ENCODE results near the gene TMTC2. TPM values are rescaled to one million over a fixed set of nuclear protein-coding genes. Genes with fewer than 3 reads are reported as not detected.

The TMTC2 gene
- total RNA-seq, 2 experiments from 2014 or later = 2.6 to 3.4 TPM

DNA sequence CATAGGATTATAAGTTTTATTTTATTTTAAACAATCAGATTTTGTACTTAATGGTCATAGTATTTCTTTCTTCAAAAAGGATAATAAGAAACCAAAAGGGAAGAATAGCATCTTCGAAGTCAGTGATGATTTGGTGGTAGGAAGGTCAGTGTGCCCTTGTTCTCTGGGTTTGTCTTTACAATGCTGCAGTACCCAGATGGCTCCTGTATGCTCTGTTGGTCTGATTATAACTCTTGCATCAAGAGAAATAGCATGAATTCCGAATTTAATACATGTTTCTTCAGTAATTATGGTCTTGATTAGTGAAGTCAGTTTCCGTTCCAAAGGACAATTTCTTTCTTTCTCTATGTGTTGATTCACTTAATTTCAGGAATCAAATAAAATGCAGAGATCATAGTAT lies 180.2 kb downstream of the TMTC2 start:
- H3K4me3 Mint-ChIP-seq = no peak overlapping the region
- H3K27me3 Mint-ChIP-seq = no peaks in the 10 kb centered on the region
- CTCF ChIA-PET = no interaction called here
- H3K36me3 Mint-ChIP-seq = peaks cover 8% of the 10 kb centered on the region
- no peak overlapping the region for H3K27ac Mint-ChIP-seq
- no peaks in the 10 kb centered on the region for H3K9me3 Mint-ChIP-seq
- no peak for DNase-seq
- H3K4me1 Mint-ChIP-seq (ENCODE audit: low read depth) = peaks cover 11% of the 10 kb centered on the region
- POLR2A ChIA-PET = no interaction called here
- intact Hi-C loops (cut with micrococcal nuclease) = no loop called here

- Mint-ChIP-seq H3K27me3 (no peaks in the 10 kb centered on the region), H3K27ac (no peak overlapping the region), H3K36me3 (peaks cover 7% of the 10 kb centered on the region), H3K4me1 (ENCODE audit: low read depth) (peaks cover 11% of the 10 kb centered on the region), H3K4me3 (no peak overlapping the region), H3K9me3 (no peaks in the 10 kb centered on the region)
- no peak for DNase-seq
- intact Hi-C loops (cut with micrococcal nuclease) = no loop called here
- ChIA-PET POLR2A (no interaction called here), CTCF (no interaction called here)
Measured at GRCh38 chr12:82867762-82868500, 181.2 kb downstream of the TMTC2 start.

DNA sequence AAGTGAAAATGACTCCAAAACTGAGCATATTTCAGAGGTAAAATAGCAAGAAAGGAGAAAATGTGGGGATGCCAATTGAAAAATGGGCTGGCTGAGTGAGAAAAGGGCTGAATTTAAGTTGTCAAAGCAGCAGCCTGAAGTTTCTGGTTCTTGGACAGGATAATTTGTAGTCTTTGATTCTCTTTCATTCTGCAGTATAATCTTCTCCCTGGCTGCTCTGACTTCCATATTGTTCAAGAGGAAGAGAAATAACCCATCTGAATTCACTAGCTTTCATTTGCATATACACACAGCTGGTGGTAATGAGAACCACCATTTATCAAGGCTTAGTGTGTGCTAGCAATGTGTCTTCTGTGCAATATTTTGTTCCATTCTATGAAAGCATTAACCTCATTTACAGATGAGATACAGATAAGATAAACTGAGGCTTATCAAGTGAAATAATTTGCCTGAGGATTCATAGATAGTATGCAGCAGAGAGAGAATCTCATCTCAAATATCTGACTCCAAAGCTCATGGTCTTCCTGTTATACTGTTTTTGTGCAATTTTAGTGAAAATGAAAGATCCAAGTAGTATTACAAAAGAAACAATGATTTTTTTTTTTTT lies 184.2 kb downstream of the TMTC2 start:
- CTCF ChIA-PET = interaction anchor here (0.6 kb wide), 1 partner anchor 1085 kb away, joined by 4 read pairs; no protein-coding TSS in a partner anchor
- intact Hi-C loops (cut with micrococcal nuclease) = no loop called here
- H3K4me1 Mint-ChIP-seq (ENCODE audit: low read depth) = peaks cover 11% of the 10 kb centered on the region

GRCh38 chr12:82872088-82872487 lies 185.4 kb downstream of the TMTC2 start:
- H3K9me3 Mint-ChIP-seq = no peaks in the 10 kb centered on the region
- ChIA-PET CTCF (no interaction called here), POLR2A (no interaction called here)
- H3K36me3 Mint-ChIP-seq = no peaks in the 10 kb centered on the region
- no peak overlapping the region for H3K4me3 Mint-ChIP-seq
- no peak for DNase-seq
- intact Hi-C loops (cut with micrococcal nuclease) = no loop called here
- H3K27ac Mint-ChIP-seq = no peak overlapping the region
- peaks cover 11% of the 10 kb centered on the region for H3K4me1 Mint-ChIP-seq (ENCODE audit: low read depth)
- no peaks in the 10 kb centered on the region for H3K27me3 Mint-ChIP-seq

More for the DNA sequence above, 184.2 kb downstream of the TMTC2 start:
- POLR2A ChIA-PET = no interaction called here
- no peak for DNase-seq
- no peak overlapping the region for H3K27ac Mint-ChIP-seq
- no peaks in the 10 kb centered on the region for H3K27me3 Mint-ChIP-seq
- H3K9me3 Mint-ChIP-seq = no peaks in the 10 kb centered on the region
- no peaks in the 10 kb centered on the region for H3K36me3 Mint-ChIP-seq
- H3K4me3 Mint-ChIP-seq = no peak overlapping the region

- DNase-seq = no peak
- H3K9me3 Mint-ChIP-seq = no peaks in the 10 kb centered on the region
- H3K27ac Mint-ChIP-seq = no peak overlapping the region
- no peak overlapping the region for H3K4me3 Mint-ChIP-seq
- H3K27me3 Mint-ChIP-seq = no peaks in the 10 kb centered on the region
- ChIA-PET POLR2A (no interaction called here), CTCF (no interaction called here)
- H3K4me1 Mint-ChIP-seq (ENCODE audit: low read depth) = peaks cover 11% of the 10 kb centered on the region
- H3K36me3 Mint-ChIP-seq = no peaks in the 10 kb centered on the region
- intact Hi-C loops (cut with micrococcal nuclease) = no loop called here
Measured at GRCh38 chr12:82873309-82873708, 186.6 kb downstream of the TMTC2 start.

- Mint-ChIP-seq H3K27ac (no peak overlapping the region), H3K9me3 (no peaks in the 10 kb centered on the region), H3K36me3 (no peaks in the 10 kb centered on the region), H3K4me1 (ENCODE audit: low read depth) (peaks cover 11% of the 10 kb centered on the region), H3K4me3 (no peak overlapping the region), H3K27me3 (no peaks in the 10 kb centered on the region)
- CTCF ChIA-PET = no interaction called here
- POLR2A ChIA-PET = no interaction called here
- no peak for DNase-seq
- intact Hi-C loops (cut with micrococcal nuclease) = loop anchor here (2.0 kb wide), 1 partner anchor 187 kb away; the partner anchor contains the start of gene TMTC2
Measured at GRCh38 chr12:82873951-82874350, 187.2 kb downstream of the TMTC2 start.

- Mint-ChIP-seq H3K27me3 (no peaks in the 10 kb centered on the region), H3K4me1 (ENCODE audit: low read depth) (peaks cover 11% of the 10 kb centered on the region), H3K27ac (no peak overlapping the region), H3K9me3 (no peaks in the 10 kb centered on the region), H3K36me3 (no peaks in the 10 kb centered on the region), H3K4me3 (no peak overlapping the region)
- ChIA-PET POLR2A (no interaction called here), CTCF (no interaction called here)
- intact Hi-C loops (cut with micrococcal nuclease) = loop anchor here (2.0 kb wide), 1 partner anchor 188 kb away; the partner anchor contains the start of gene TMTC2
- DNase-seq = no peak
Measured at GRCh38 chr12:82874945-82875344, 188.2 kb downstream of the TMTC2 start.

- Mint-ChIP-seq H3K4me1 (ENCODE audit: low read depth) (peaks cover 4% of the 10 kb centered on the region), H3K36me3 (no peaks in the 10 kb centered on the region), H3K27ac (no peak overlapping the region), H3K4me3 (no peak overlapping the region), H3K27me3 (no peaks in the 10 kb centered on the region), H3K9me3 (no peaks in the 10 kb centered on the region)
- intact Hi-C loops (cut with micrococcal nuclease) = no loop called here
- DNase-seq = no peak
- CTCF ChIA-PET = no interaction called here
- POLR2A ChIA-PET = no interaction called here
Measured at GRCh38 chr12:82876075-82876474, 189.4 kb downstream of the TMTC2 start.

DNA sequence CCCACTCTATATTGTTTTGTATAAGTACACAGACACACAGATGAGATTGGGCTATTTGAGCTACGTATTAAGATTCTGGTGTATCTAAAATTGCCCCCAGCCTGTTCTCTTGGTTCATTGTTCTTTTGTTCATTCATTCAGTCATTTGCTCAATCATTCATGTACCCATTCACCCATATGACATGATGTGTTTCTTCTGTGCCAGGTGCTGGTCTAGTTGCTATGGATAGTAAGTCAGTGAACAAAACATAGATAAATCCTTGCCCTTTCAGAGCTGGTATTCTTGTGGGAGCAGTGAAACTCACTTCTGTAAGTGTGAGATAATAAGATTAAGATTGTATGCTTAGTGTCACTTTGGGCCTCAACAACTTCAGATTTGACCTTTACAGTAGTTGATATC lies 191.3 kb downstream of the TMTC2 start:
- Mint-ChIP-seq H3K4me1 (ENCODE audit: low read depth) (no peaks in the 10 kb centered on the region), H3K27ac (no peak overlapping the region), H3K27me3 (no peaks in the 10 kb centered on the region), H3K36me3 (no peaks in the 10 kb centered on the region), H3K4me3 (no peak overlapping the region), H3K9me3 (no peaks in the 10 kb centered on the region)
- DNase-seq = no peak
- POLR2A ChIA-PET = no interaction called here
- intact Hi-C loops (cut with micrococcal nuclease) = no loop called here
- CTCF ChIA-PET = no interaction called here

DNA sequence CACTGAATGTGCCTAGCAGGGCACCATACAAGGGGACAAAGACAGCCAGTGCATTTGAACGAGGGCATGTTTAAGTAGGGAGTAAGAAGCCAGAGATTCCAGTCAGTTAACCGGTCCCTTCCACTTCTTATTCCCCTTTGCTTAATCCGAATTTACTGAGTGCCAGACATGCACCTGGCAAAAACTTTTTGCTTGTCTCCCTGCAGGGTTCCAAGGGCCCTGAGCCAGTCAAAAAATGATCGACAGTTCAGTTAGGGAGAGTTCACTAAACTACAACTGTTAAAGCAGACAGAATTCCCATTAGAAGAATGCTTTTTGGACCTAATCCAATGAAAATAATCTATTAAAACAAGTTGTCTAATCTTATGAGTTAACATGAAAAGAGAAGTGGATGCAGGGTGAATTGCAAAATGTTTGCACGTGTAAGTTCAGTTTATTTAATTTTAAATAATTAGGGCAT lies 193.8 kb downstream of the TMTC2 start:
- ChIA-PET POLR2A (no interaction called here), CTCF (no interaction called here)
- H3K27ac Mint-ChIP-seq = no peak overlapping the region
- no peaks in the 10 kb centered on the region for H3K36me3 Mint-ChIP-seq
- no peak for DNase-seq
- H3K27me3 Mint-ChIP-seq = no peaks in the 10 kb centered on the region
- intact Hi-C loops (cut with micrococcal nuclease) = no loop called here
- no peaks in the 10 kb centered on the region for H3K9me3 Mint-ChIP-seq
- H3K4me1 Mint-ChIP-seq (ENCODE audit: low read depth) = no peaks in the 10 kb centered on the region
- H3K4me3 Mint-ChIP-seq = no peak overlapping the region

- H3K27me3 Mint-ChIP-seq = no peaks in the 10 kb centered on the region
- no peak for DNase-seq
- H3K27ac Mint-ChIP-seq = no peak overlapping the region
- no peak overlapping the region for H3K4me3 Mint-ChIP-seq
- no peaks in the 10 kb centered on the region for H3K9me3 Mint-ChIP-seq
- ChIA-PET CTCF (no interaction called here), POLR2A (no interaction called here)
- H3K36me3 Mint-ChIP-seq = no peaks in the 10 kb centered on the region
- no peaks in the 10 kb centered on the region for H3K4me1 Mint-ChIP-seq (ENCODE audit: low read depth)
- intact Hi-C loops (cut with micrococcal nuclease) = no loop called here
Measured at GRCh38 chr12:82883394-82884355, 197.0 kb downstream of the TMTC2 start.

GRCh38 chr12:82886671-82887340 lies 200.1 kb downstream of the TMTC2 start:
- no peaks in the 10 kb centered on the region for H3K4me1 Mint-ChIP-seq (ENCODE audit: low read depth)
- no peak overlapping the region for H3K4me3 Mint-ChIP-seq
- no peak for DNase-seq
- no peaks in the 10 kb centered on the region for H3K36me3 Mint-ChIP-seq
- H3K9me3 Mint-ChIP-seq = no peaks in the 10 kb centered on the region
- no peak overlapping the region for H3K27ac Mint-ChIP-seq
- no peaks in the 10 kb centered on the region for H3K27me3 Mint-ChIP-seq
- POLR2A ChIA-PET = no interaction called here
- CTCF ChIA-PET = no interaction called here
- intact Hi-C loops (cut with micrococcal nuclease) = no loop called here
